HG03097 (cell line): ENCODE results near the gene PDCD6IP.
"Not testable (repeated sequence)": the region's sequence is repeated elsewhere in the genome, so short reads cannot be mapped to it uniquely, and the experiment has no call there.

ENCODE experiments used
- ATAC-seq: cut with Tn5 transposase; IDR thresholded peaks from one replicate; pipeline ENCODE4 v1.9.1; 2021; ENCODE audit not compliant: unreplicated experiment, low FRiP score

Gene PDCD6IP

DNA sequence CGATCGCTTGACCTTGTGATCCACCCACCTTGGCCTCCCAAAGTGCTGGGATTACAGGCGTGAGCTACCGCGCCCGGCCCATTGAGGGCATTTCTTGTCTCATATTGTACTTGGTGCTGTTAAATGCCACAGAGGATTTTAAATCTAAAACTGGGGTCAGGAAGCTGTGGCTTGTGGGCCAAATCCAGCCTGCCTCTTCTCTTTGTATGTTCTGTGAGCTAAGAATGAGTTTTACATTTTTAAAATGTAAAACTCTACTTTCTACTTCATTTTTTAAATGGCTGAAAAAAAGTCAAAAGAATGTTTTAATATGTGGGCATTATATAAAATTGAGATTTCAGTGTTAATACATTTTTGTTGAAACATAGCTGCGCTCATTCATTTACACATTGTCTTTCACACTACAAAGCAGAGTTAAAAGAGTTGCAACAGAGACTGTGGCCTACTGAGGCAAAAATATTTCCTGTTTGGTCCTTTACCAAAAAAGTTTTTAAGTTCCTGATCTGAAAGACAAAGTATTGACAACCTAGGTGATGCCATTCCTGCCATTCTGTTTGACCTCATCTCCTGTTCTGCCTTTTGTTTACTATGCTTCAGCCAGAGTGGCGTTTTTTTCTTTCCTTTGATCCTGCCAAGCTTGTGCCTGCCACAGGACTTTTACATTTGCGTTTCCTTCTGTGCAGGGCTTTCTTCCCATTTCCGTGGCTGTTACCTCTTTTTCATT lies 50.4 kb downstream of the PDCD6IP start:
- no peak for ATAC-seq

DNA sequence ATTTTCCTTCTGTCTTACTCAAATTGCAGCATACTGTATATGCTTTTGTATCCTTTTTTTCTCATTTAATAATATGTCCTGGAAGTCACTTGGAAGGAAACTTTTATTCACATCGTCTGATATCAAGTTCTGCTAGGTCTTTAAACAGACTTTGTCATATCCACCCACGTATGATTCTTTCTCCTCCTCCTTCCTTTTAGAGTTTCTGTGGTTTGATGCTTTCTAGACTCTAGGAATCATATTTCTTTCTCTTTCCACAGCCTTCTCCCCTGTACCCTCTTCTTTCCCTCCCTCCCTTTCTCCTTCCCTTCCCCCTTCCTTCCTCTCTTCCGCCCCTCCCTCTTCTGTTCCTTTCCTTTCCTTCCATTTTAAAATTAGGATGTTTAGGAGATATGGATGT lies 52.2 kb downstream of the PDCD6IP start:
- not testable (repeated sequence) for ATAC-seq

- not testable (repeated sequence) for ATAC-seq
These were observed 57.0 kb downstream of the PDCD6IP start for GRCh38 chr3:33855407-33855806.

DNA sequence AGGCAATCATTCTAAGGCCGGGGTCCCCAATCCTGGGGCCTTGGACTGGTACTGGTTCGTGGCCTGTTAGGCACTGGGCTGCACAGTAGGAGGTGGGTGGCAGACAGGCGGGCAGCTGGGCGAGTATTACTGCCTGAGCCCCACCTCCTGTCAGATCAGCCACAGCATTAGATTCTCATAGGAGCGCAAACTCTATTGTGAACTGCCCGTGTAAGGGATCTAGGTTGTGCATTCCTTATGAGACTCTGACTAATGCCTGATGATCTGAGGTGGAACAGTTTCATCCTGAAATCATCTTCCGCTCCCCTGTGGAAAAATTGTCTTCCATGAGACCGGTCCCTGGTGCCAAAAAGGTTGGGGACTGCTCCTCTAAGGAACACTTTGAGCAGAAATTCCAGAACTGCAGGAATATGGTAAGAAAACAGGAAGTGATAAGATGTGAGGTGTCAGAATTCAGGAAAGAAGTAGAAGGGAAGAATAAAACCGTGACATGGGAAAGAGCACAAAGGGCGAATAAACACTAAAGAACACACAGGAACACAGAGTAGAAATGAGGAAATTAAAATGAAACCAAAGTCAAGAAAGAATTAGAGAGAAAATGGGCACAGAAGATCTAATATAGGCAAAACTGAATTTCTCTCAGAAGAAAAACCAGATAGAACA lies 57.6 kb downstream of the PDCD6IP start:
- no peak for ATAC-seq

GRCh38 chr3:33857701-33858100 lies 59.3 kb downstream of the PDCD6IP start:
- not testable (repeated sequence) for ATAC-seq

GRCh38 chr3:33858131-33858530 lies 59.7 kb downstream of the PDCD6IP start:
- ATAC-seq, result no peak

- no peak for ATAC-seq
These were observed 62.1 kb downstream of the PDCD6IP start for GRCh38 chr3:33860373-33861050.

DNA sequence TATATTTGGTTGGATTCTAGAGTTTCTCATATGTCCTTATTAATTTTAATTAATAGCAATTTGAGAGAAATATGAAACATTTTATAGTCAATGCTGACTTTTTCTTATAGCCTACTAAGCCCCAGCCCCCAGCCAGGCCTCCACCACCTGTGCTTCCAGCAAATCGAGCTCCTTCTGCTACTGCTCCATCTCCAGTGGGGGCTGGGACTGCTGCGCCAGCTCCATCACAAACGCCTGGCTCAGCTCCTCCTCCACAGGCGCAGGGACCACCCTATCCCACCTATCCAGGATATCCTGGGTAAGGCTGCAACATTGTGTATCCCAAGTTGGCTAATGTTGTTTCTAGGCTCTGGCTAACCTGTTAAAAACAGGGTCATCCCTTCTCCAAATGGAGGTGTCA lies 66.7 kb downstream of the PDCD6IP start:
- ATAC-seq, result no peak

- ATAC-seq, result no peak
These were observed 69.9 kb downstream of the PDCD6IP start for GRCh38 chr3:33868309-33868708.

- no peak for ATAC-seq
These were observed 71.5 kb downstream of the PDCD6IP start for GRCh38 chr3:33869977-33870376.

GRCh38 chr3:33874815-33875214 lies 76.4 kb downstream of the PDCD6IP start:
- ATAC-seq, result no peak

DNA sequence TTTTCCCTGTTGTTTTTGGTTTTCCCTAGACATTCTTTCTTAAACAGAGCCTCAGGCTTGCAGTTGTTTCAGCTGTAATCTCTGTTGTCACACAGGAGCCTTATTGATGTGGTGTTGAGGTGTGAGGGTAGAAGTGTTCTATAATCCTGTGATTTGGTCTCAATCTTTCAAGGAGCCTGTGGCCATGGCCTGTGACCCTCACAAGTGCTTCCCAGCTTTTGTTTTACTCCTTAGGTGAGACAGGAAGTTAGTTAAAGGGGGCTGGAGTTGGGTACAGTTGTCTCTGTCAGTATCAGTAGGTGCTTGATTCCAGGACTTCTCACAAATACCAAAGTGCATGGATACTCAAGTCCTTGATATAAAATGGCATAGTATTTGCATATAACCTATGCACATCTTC lies 77.2 kb downstream of the PDCD6IP start:
- ATAC-seq, result no peak

- ATAC-seq, result no peak
These were observed 78.8 kb downstream of the PDCD6IP start for GRCh38 chr3:33877187-33877586.

- no peak for ATAC-seq
These were observed 81.1 kb downstream of the PDCD6IP start for GRCh38 chr3:33879540-33879939.

- no peak for ATAC-seq
These were observed 83.0 kb downstream of the PDCD6IP start for GRCh38 chr3:33881156-33882064.

- ATAC-seq, result no peak
These were observed 83.9 kb downstream of the PDCD6IP start for GRCh38 chr3:33882296-33882695.

GRCh38 chr3:33883538-33883950 lies 85.1 kb downstream of the PDCD6IP start:
- no peak for ATAC-seq

GRCh38 chr3:33883951-33884561 lies 85.6 kb downstream of the PDCD6IP start:
- no peak for ATAC-seq

GRCh38 chr3:33884701-33885100 lies 86.3 kb downstream of the PDCD6IP start:
- ATAC-seq, result no peak

- no peak for ATAC-seq
These were observed 87.1 kb downstream of the PDCD6IP start for GRCh38 chr3:33885496-33885895.
